Skeletal muscle tissue (tissue), 4 donors: Measurements from ENCODE around the gene KLF13. TPM values are rescaled to one million over a fixed set of nuclear protein-coding genes. Genes with fewer than 3 reads are reported as not detected.
A peak's percentile ranks its signal among the peaks of the same experiment; 100 is the strongest.

Experiments used
- H3K27ac ChIP-seq: one replicate; pipeline ENCODE4 v1.7.0; 2013; ENCODE audit warnings: mild to moderate bottlenecking, low read depth, low read length, inconsistent platforms
- H3K27me3 ChIP-seq, 3 donors: one replicate each; pipeline ENCODE4 v1.7.0; 2013; ENCODE audit warnings: low read length in 3 of 3; ENCODE audit not compliant: control insufficient read depth in 3 of 3, insufficient read depth in 3 of 3
- H3K36me3 ChIP-seq, 3 donors: one replicate each; pipeline ENCODE4 v1.7.0; 2013; ENCODE audit warnings: low read length in 3 of 3; ENCODE audit not compliant: control insufficient read depth in 3 of 3, insufficient read depth in 3 of 3
- H3K4me1 ChIP-seq, 3 donors: one replicate each; pipeline ENCODE4 v1.7.0; 2013; ENCODE audit warnings: low read length in 3 of 3, mild to moderate bottlenecking in 3 of 3; ENCODE audit not compliant: control insufficient read depth in 3 of 3, insufficient read depth in 3 of 3
- H3K4me3 ChIP-seq, 3 donors: one replicate each; pipeline ENCODE4 v1.7.0; 2013; ENCODE audit warnings: low read length in 3 of 3
- H3K9ac ChIP-seq, 3 donors: one replicate each; pipeline ENCODE4 v1.7.0; 2013; ENCODE audit warnings: low read length in 3 of 3, mild to moderate bottlenecking in 3 of 3, moderate library complexity in 2 of 3, low read depth in 1 of 3
- H3K9me3 ChIP-seq, 3 donors: one replicate each; pipeline ENCODE4 v1.7.0; 2013; ENCODE audit warnings: low read length in 3 of 3; ENCODE audit not compliant: control insufficient read depth in 3 of 3
- total RNA-seq: library from RNA; depleted of rRNA; stranded (reverse); fragments of >200 nt; gene quantifications from one replicate; pipeline ENCODE4 v1.2.3, GENCODE V29; 2014
- donor health status: Osteomylitis.

Gene KLF13
- total RNA-seq, 1 donor from 2014 or later: 20.4 TPM

DNA sequence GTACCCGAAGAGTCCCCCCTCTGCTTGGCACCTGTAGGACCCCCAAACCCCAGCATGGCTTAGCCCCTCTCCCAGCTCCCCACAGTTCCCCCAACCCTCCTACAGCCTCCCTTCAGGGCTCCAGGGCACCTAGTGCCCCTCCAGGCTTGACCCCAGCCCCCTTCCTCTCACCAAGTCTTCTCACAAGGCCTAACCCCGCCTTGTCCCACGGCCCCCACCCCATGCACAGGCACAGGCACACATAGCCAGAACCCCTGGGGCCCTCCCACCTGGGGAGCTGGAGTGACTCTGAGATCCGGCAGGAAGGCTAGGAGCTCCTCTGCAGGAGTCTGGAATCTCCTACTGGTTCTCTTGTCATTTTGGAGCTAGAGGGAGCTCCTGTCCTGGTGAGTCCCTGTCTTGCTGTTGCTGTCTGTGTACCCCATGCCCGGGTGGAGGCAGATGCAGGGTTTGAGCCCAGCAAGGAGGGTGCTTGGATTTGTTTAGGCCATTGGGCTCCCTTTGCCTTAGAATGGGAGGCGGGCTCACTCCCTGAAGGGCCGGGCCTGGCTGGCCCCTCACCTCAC, 39.6 kb downstream of the KLF13 start:
- Histone ChIP-seq H3K9me3 (no peaks in the 10 kb centered on the region), H3K4me1 (peaks cover 67 to 80% (median 73%) of the 10 kb centered on the region in 3 donors), H3K4me3 (peak overlapping the region; percentile 62 to 78 (median 71)), H3K27ac (peak overlapping the region; percentile 90), H3K36me3 (no peaks in the 10 kb centered on the region), H3K9ac (peak overlapping the region; percentile 72 to 92 (median 88)), H3K27me3 (no peaks in the 10 kb centered on the region)

DNA sequence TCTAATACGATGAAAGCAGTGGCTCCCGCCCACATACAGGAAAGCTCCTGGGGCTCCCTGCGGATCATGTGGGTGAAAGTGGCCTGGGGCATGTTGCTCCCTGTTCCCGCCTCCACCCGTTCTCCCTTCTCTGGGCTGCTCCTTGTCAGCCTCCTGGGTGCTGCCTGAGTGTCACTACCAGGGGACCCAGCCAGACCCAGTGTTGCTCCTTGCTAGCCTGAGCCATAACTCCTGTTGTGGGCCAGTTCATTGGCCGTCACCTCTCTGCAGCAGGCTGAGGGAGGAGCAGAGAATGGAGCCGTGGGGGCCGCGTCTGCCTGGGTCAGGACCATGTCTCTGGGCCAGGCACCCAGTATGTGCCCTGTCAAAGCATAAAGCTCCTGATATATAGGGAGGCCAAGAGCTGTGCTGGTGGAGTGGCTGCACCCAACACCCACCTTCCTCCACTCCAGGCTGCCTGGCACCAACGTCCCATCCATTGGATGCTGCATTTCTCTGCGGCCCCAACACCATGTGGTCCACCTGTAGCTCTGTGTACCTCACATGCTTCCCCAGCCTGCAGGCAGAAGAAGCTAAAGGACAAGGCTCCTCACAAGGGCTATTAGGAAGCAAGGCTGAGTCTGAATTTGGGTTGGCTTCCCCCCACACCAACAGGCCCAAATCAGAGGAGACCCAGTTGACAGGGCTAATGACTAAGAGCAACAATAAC, 40.5 kb downstream of the KLF13 start:
- peak overlapping the region; percentile 90 for H3K27ac ChIP-seq

DNA sequence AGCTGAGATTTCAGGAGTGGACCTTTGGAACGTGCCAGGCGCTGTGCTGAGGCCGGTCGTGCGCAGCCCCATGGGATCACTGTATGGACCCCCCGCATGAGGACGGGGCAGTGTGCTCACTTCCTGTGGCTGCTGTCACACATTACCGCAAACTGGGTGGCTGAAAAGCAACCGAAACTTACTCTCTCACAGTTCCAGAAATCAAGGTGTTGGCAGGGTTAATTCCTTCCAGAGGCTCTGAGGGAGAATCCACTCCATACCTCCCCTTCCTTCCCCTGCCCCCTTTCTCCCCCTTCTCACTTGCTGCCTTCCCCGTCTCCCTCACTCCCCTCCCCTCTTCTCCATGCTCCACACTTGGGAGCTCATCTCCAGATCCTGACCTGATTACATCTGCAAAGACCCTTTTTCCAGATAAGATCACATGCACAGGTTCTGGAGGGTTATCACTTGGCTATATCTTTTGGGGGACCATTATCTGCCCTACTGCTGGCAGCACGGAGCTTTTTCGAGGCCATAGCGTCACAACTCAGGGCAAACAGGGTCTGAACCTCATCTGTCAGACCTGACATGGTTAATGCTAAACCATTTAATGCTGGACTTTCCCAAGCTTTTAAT, 41.2 kb downstream of the KLF13 start:
- Histone ChIP-seq H3K36me3 (peaks cover 5 to 6% (median 6%) of the 10 kb centered on the region in 3 donors), H3K4me1 (peaks cover 56 to 74% (median 67%) of the 10 kb centered on the region in 3 donors), H3K27me3 (no peaks in the 10 kb centered on the region), H3K9ac (peak overlapping the region; percentile 72 to 92 (median 88)), H3K27ac (peak overlapping the region; percentile 90), H3K9me3 (no peaks in the 10 kb centered on the region), H3K4me3 (peak overlapping the region; percentile 62 to 78 (median 71))

More for the DNA sequence above, 40.5 kb downstream of the KLF13 start:
- H3K9ac ChIP-seq: peak overlapping the region; percentile 72 to 92 (median 88)
- peaks cover 0 to 4% (median 0%) of the 10 kb centered on the region in 3 donors for H3K36me3 ChIP-seq
- peaks cover 58 to 75% (median 67%) of the 10 kb centered on the region in 3 donors for H3K4me1 ChIP-seq
- H3K4me3 ChIP-seq: peak overlapping the region; percentile 62 to 78 (median 71)
- no peaks in the 10 kb centered on the region for H3K27me3 ChIP-seq
- no peaks in the 10 kb centered on the region for H3K9me3 ChIP-seq

DNA sequence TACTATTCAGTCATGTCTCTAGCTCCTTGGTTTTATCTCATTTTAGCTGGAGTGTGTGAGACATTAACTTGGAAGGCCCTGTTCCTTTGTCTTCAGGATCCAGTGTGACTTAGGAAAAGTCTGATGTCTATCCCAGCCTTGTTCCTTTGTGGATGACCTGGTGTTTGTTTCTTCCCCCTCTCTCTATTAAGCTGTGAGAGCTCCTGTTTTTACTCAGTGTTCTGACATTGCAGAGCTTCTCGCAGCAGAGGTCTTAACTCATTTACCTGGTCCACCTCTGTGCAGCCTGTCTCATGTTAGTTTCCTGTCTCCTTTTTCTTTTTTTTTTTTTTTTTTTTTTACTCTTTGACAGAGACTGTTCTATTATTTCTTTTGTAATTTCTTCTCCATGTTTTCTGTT, 43.1 kb downstream of the KLF13 start:
- peaks cover 61 to 77% (median 73%) of the 10 kb centered on the region in 3 donors for H3K4me1 ChIP-seq
- H3K9ac ChIP-seq: no peak overlapping the region
- no peak overlapping the region for H3K27ac ChIP-seq
- no peaks in the 10 kb centered on the region for H3K9me3 ChIP-seq
- H3K27me3 ChIP-seq: no peaks in the 10 kb centered on the region
- peaks cover 12 to 18% (median 17%) of the 10 kb centered on the region in 3 donors for H3K36me3 ChIP-seq
- H3K4me3 ChIP-seq: no peak overlapping the region

DNA sequence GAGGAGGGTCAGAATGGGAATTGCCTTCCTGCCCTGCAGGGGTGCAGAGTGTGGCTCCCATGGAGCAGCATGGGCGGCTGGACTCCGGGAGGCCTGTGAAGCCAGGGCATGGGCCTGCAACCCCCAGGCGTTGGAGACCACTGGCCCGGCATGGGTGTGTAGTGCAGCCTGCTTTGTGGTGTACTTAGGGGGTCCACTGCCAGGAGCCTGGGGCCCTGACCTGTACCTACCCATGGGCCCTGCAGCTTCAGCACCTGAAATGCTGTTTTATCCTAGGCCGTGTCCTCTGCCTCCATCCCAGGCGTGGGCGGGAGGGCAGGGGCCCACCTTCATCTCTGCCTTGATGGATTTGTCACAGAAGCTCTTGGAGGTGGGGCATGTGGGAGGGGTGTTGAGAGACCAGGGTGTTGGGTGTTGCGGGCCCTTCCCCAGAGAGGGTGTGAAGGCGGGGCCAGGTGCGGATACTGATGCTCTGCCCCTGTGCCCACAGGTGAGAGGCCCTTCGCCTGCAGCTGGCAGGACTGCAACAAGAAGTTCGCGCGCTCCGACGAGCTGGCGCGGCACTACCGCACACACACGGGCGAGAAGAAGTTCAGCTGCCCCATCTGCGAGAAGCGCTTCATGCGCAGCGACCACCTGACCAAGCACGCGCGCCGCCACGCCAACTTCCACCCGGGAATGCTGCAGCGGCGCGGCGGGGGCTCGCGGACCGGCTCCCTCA, 45.0 kb downstream of the KLF13 start:
- Histone ChIP-seq H3K36me3 (peaks cover 15 to 24% (median 21%) of the 10 kb centered on the region in 3 donors), H3K9ac (peak overlapping the region in 1 of 3 donors; percentile 16), H3K4me3 (no peak overlapping the region), H3K27ac (peak overlapping the region; percentile 44), H3K27me3 (no peaks in the 10 kb centered on the region), H3K9me3 (no peaks in the 10 kb centered on the region), H3K4me1 (peaks cover 57 to 72% (median 66%) of the 10 kb centered on the region in 3 donors)

DNA sequence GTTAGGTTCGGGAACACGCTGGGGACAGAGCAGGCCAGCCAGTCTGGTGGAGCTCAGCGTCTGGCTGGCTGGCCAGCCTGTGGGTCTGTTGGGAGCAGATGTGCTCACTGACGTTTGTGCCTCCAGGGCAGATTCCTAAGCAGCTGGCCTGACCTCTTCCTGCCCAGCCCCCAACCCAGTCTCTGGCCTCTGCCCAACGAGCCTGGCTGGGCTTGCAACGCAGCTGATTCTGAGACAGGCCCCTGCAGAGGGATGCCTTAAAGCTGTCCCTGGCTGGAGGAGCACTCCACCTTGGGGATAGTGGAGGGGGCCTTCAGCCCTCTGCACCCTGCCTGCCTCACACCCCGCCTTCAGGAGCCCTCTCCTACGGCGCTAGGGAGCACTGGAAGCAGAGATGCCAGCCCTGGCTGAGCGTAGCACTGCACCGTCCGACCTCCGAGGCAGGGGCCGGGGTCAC, 46.0 kb downstream of the KLF13 start:
- Histone ChIP-seq H3K36me3 (peaks cover 15 to 24% (median 21%) of the 10 kb centered on the region in 3 donors), H3K4me1 (peaks cover 48 to 66% (median 60%) of the 10 kb centered on the region in 3 donors), H3K9me3 (no peaks in the 10 kb centered on the region), H3K4me3 (peak overlapping the region in 1 of 3 donors; percentile 9), H3K27me3 (no peaks in the 10 kb centered on the region), H3K9ac (peak overlapping the region in 1 of 3 donors; percentile 40), H3K27ac (peak overlapping the region; percentile 44)

DNA sequence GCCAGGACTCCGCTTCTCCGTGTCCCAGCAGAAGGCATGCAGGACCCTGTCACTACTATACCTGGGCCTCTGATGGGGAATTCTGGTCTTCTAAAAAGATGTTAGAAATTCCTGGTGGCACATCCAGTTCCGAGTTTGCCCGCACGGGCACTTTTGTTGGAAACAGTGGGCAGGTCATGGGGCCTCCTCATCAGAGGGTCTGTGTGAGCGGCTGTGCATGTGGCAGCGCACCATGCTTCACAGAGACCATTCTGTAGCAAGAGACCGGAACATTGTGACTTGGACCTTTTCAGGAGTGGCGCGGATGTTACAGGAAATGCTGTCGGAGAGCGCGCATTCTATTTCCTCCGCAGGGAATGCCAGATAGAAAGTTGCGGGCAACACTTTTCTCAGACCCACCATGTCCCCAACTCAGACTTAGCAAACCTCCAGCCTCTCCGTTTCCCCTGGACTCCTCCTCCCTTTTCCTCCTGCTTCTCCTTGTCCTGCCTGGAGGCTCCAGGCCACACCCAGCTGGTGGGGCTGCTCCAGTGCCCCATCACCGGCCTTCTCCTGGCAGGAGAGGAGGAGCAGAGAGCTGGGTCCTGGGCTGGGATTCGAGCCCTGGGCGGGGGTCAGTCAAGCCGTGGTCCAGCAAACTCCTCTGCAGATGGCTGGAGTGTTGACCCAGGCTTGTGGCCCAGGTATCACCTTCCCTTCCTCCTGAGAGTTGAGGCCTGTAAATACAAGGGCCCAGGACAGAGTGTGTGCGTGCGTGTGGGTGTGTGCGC, 46.6 kb downstream of the KLF13 start:
- H3K4me3 ChIP-seq: peak overlapping the region in 1 of 3 donors; percentile 9
- peak overlapping the region; percentile 44 for H3K27ac ChIP-seq
- H3K9me3 ChIP-seq: no peaks in the 10 kb centered on the region
- H3K27me3 ChIP-seq: no peaks in the 10 kb centered on the region
- peaks cover 41 to 66% (median 56%) of the 10 kb centered on the region in 3 donors for H3K4me1 ChIP-seq
- peak overlapping the region in 2 of 3 donors; percentile 6 to 33 for H3K9ac ChIP-seq
- peaks cover 17 to 25% (median 25%) of the 10 kb centered on the region in 3 donors for H3K36me3 ChIP-seq

DNA sequence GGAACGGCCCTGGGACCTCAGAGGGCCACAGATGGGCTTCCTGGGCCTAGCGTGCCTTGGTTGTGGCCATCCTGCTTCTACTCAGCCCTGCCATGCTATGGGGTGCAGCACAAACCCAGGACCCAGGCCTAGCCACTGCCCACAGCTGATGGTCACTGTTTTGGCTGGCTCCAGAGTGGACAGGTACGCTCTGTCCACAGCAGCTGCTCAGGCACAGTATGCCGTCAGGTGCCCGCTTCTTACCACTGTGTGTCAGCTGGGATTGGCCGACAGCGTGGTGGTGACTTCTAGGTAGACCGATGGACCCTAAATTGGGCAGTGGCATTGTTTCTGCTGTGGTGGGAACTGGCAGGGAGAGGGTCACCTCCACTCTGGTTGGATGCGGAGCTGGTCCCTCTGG, 47.3 kb downstream of the KLF13 start:
- Histone ChIP-seq H3K27ac (no peak overlapping the region), H3K4me1 (peaks cover 40 to 66% (median 60%) of the 10 kb centered on the region in 3 donors), H3K36me3 (peaks cover 23 to 27% (median 25%) of the 10 kb centered on the region in 3 donors), H3K9me3 (no peaks in the 10 kb centered on the region), H3K9ac (peak overlapping the region in 1 of 3 donors; percentile 45), H3K27me3 (no peaks in the 10 kb centered on the region), H3K4me3 (no peak overlapping the region)

DNA sequence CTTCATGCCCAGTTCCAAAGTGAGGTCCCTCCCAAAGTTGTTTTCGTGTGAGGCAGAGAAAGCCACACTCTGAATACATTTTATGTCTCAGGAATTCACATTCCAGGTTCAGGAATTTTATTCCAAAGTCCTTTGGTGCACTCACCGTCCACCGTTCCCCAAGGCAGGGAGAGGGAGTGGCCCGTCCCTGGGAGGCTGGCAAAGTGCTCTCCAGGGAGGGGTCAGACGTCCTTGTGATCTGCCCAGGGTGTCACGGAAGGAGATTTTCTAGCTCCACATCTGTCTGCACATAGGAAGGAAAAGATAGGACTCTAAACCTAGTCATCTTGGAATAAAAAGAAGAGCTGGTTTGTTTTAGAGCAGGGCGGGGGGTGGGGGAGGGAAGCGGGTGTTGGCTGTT, 47.9 kb downstream of the KLF13 start:
- no peak overlapping the region for H3K27ac ChIP-seq
- peaks cover 44 to 64% (median 58%) of the 10 kb centered on the region in 3 donors for H3K4me1 ChIP-seq
- peaks cover 23 to 27% (median 25%) of the 10 kb centered on the region in 3 donors for H3K36me3 ChIP-seq
- peak overlapping the region in 1 of 3 donors; percentile 45 for H3K9ac ChIP-seq
- H3K4me3 ChIP-seq: no peak overlapping the region
- no peaks in the 10 kb centered on the region for H3K27me3 ChIP-seq
- no peaks in the 10 kb centered on the region for H3K9me3 ChIP-seq
